Tongue (tissue), 2 donors: ENCODE data around the gene GTPBP2. TPM values are rescaled to one million over a fixed set of nuclear protein-coding genes. Genes with fewer than 3 reads are reported as not detected.
"Not testable (repeated sequence)": the region's sequence is repeated elsewhere in the genome, so short reads cannot be mapped to it uniquely, and the experiment has no call there.

Experiments
- DNase-seq: peaks from one replicate; pipeline ENCODE4 v3.0.0-alpha.2; 2015
- total RNA-seq: library from RNA; depleted of rRNA; stranded (reverse); fragments of >200 nt; gene quantifications from one replicate; pipeline ENCODE4 v1.2.3, GENCODE V29; 2014

Gene GTPBP2
- total RNA-seq, 1 donor from 2014 or later: 32.8 TPM

- DNase-seq: no peak
Observed at GRCh38 chr6:43657221-43657802, 28.2 kb upstream of the GTPBP2 start.

- DNase-seq: not testable (repeated sequence)
Observed at GRCh38 chr6:43652822-43653221, 23.8 kb upstream of the GTPBP2 start.

GRCh38 chr6:43648248-43648647 is 19.2 kb upstream of the GTPBP2 start:
- DNase-seq: no peak

GRCh38 chr6:43647613-43648012 is 18.5 kb upstream of the GTPBP2 start:
- DNase-seq: no peak

- DNase-seq: no peak
Observed at GRCh38 chr6:43645613-43645964, 16.5 kb upstream of the GTPBP2 start.

GRCh38 chr6:43644940-43645612 is 16.0 kb upstream of the GTPBP2 start, which contains the start of gene RSPH9:
RSPH9 (plus strand) TSS chr6:43645036; CDS start chr6:43645099, 63 bp downstream.
- DNase-seq: peak; percentile 82

GRCh38 chr6:43639984-43640800 is 11.1 kb upstream of the GTPBP2 start:
- DNase-seq: no peak

GRCh38 chr6:43636308-43636659 is 7.2 kb upstream of the GTPBP2 start:
- DNase-seq: peak; percentile 40

- peak; percentile 92 for DNase-seq
Observed at GRCh38 chr6:43635387-43636307, 6.6 kb upstream of the GTPBP2 start, which contains the start of gene MAD2L1BP. MAD2L1BP (plus strand) TSS chr6:43635840; CDS start chr6:43635876, 36 bp downstream.

GRCh38 chr6:43634702-43635303 is 5.7 kb upstream of the GTPBP2 start:
- no peak for DNase-seq

- not testable (repeated sequence) for DNase-seq
Observed at GRCh38 chr6:43633002-43633401, 3.9 kb upstream of the GTPBP2 start.

- DNase-seq: no peak
Observed at GRCh38 chr6:43630980-43631619, 2.0 kb upstream of the GTPBP2 start.

- peak; percentile 99 for DNase-seq
Observed at GRCh38 chr6:43629505-43630300, 639 bp upstream of the GTPBP2 start.

GRCh38 chr6:43628393-43629103 is 516 bp downstream of the GTPBP2 start:
- DNase-seq: peak; percentile 72

GRCh38 chr6:43627008-43627825 is 1.8 kb downstream of the GTPBP2 start:
- DNase-seq: peak; percentile 75

GRCh38 chr6:43625393-43625992 is 3.6 kb downstream of the GTPBP2 start:
- no peak for DNase-seq

GRCh38 chr6:43624786-43625288 is 4.2 kb downstream of the GTPBP2 start:
- no peak for DNase-seq
